ENCODE results near the gene SLC25A51. TPM values are rescaled to one million over a fixed set of nuclear protein-coding genes. Genes with fewer than 3 reads are reported as not detected.
A peak's percentile ranks its signal among the peaks of the same experiment; 100 is the strongest.

The SLC25A51 gene, protein sequence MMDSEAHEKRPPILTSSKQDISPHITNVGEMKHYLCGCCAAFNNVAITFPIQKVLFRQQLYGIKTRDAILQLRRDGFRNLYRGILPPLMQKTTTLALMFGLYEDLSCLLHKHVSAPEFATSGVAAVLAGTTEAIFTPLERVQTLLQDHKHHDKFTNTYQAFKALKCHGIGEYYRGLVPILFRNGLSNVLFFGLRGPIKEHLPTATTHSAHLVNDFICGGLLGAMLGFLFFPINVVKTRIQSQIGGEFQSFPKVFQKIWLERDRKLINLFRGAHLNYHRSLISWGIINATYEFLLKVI
- total RNA-seq (2021) = 12.4 and 12.9 TPM in 2 replicates
- long read RNA-seq, transcript SLC25A51-201 (3 exons, 1,130 nt) = major isoform, 8 of 22 reads
- long read RNA-seq, partial matches to known transcripts = 1 of 22 reads
- long read RNA-seq, other reads (novel, unspliced or antisense) = 10 of 22 reads

DNA sequence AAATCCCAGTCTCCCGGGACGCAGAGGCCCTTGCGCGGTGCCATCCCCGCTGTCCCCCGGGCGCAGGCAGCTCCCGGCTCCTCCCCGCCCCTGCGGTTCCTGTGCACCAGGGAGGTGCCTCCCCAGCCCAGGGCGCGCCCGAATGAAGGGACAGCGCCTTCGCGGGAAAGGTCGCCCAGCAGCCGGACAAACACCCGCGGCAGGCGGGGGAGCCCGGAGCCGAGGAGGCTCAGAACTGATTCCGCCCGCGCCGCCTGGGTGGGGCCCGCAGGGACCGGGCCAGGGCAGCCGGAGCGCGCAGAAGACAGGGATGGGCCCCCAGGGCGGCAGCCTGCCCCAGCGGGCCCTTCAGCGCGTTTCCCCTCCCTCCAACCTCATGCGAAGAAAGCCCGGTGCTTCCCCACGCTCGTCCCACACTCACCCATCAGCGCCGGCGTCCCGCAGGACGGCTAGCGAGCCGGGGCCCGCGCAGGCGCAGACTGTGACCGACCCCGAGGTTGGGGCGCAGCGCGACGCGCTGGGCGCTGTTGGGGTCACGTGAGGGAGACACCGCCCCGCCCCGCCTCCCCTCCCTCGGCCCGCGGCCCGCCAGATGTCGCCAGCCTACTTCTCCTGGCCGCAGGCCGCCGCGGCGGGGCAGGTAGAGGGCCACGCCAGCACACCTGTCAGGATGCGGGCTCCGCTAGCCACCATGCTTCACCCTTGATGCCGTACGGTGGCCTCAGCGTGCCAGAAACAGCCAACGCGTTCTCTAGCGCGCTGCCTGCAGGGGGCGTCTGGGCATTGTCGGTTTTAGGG, at the start of gene SLC25A51:
Gene SLC25A51 (minus strand): TSS at position 481 of the 798 bp plus-strand sequence. CDS start 15,577 bp downstream, outside the sequence.
- TF ChIP-seq, protein P1, sequence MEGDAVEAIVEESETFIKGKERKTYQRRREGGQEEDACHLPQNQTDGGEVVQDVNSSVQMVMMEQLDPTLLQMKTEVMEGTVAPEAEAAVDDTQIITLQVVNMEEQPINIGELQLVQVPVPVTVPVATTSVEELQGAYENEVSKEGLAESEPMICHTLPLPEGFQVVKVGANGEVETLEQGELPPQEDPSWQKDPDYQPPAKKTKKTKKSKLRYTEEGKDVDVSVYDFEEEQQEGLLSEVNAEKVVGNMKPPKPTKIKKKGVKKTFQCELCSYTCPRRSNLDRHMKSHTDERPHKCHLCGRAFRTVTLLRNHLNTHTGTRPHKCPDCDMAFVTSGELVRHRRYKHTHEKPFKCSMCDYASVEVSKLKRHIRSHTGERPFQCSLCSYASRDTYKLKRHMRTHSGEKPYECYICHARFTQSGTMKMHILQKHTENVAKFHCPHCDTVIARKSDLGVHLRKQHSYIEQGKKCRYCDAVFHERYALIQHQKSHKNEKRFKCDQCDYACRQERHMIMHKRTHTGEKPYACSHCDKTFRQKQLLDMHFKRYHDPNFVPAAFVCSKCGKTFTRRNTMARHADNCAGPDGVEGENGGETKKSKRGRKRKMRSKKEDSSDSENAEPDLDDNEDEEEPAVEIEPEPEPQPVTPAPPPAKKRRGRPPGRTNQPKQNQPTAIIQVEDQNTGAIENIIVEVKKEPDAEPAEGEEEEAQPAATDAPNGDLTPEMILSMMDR (conservative IDR thresholded peaks at IDR 0.05) = peak; percentile 91
- Histone ChIP-seq H3K18ac (ENCODE audit: insufficient read length, low read depth, low read length) (no peak within 1 kb of the TSS), H3K79me1 (ENCODE audit: insufficient read depth, low read depth, low read length, poor library complexity, severe bottlenecking) (no peaks in the 10 kb centered on the region), H2AFZ (ENCODE audit: low read length) (peak within 1 kb of the TSS; percentile 66), H3K9ac (ENCODE audit: extremely low read depth, insufficient read length, low read length) (peak within 1 kb of the TSS; percentile 71), H3K56ac (ENCODE audit: insufficient read length, low read depth, low read length) (no peak within 1 kb of the TSS), H4K5ac (ENCODE audit: insufficient read length, low read depth, low read length) (no peak within 1 kb of the TSS), H2AK5ac (ENCODE audit: insufficient read length, low read length) (no peak within 1 kb of the TSS), H3K79me2 (ENCODE audit: insufficient read depth, low read length) (no peaks in the 10 kb centered on the region; the same call in 1 of the 2 replicates), H3K4me2 (ENCODE audit: insufficient read depth, insufficient read length, low read length) (peak within 1 kb of the TSS; percentile 93), H4K8ac (replicated peaks; ENCODE audit: insufficient read length, low read depth, low read length) (no peak within 1 kb of the TSS), H3K4ac (ENCODE audit: low read depth, low read length) (no peak within 1 kb of the TSS), H3K23me2 (ENCODE audit: insufficient read length, low read depth, low read length, poor library complexity, severe bottlenecking) (peaks cover 15% of the 10 kb centered on the region), H3K27me3 (ENCODE audit: insufficient read depth, low read length) (no peaks in the 10 kb centered on the region), H3K27ac (ENCODE audit: insufficient read length, low read depth, low read length) (no peak within 1 kb of the TSS), H3K4me1 (ENCODE audit: insufficient read depth, low read length) (peaks cover 4% of the 10 kb centered on the region; the same call in 1 of the 2 replicates), H2BK120ac (ENCODE audit: low read depth, low read length, poor library complexity, severe bottlenecking) (no peak within 1 kb of the TSS), H3T11ph (ENCODE audit: low read length) (no peak within 1 kb of the TSS), H2BK5ac (ENCODE audit: insufficient read length, low read length) (no peak within 1 kb of the TSS), H3K14ac (ENCODE audit: insufficient read depth, low read length) (peak within 1 kb of the TSS; percentile 67), H2BK20ac (ENCODE audit: low read depth, low read length, poor library complexity, severe bottlenecking) (no peak within 1 kb of the TSS), H4K91ac (ENCODE audit: insufficient read length, low read depth, low read length) (no peak within 1 kb of the TSS), H2BK12ac (ENCODE audit: insufficient read length, low read depth, low read length) (no peak within 1 kb of the TSS), H3K23ac (ENCODE audit: insufficient read length, low read depth, low read length) (no peak within 1 kb of the TSS), H4K20me1 (ENCODE audit: control insufficient read depth, insufficient read depth, insufficient read length) (no peaks in the 10 kb centered on the region), H2BK15ac (ENCODE audit: low read depth, low read length) (no peak within 1 kb of the TSS), H3K9me3 (ENCODE audit: control insufficient read depth, low read depth, low read length) (no peaks in the 10 kb centered on the region)
- DNase-seq = peak; percentile 95
- Mint-ChIP-seq H3K27me3 (ENCODE audit: low read depth) (peaks cover 27% of the 10 kb centered on the region), H3K9me3 (no peaks in the 10 kb centered on the region), H3K27ac (peak within 1 kb of the TSS in 2 of 3 experiments; percentile 4 to 38; a peak in 4 of 7 replicates), H3K4me1 (peaks cover 18 to 19% of the 10 kb centered on the region in 2 experiments), H3K36me3 (ENCODE audit: insufficient read depth in 1 of 3, low read depth in 3 of 3) (peaks cover 3 to 5% (median 5%) of the 10 kb centered on the region in 3 experiments; a peak in 5 of 7 replicates), H3K4me3 (peak within 1 kb of the TSS; percentile 78 to 92)
- WGBS (ENCODE audit: extremely low coverage, insufficient read length, low lambda C conversion rate) = no CpG with 5 or more reads among the region's 84 CpGs

Data from H9 (cell line).